ENCODE measurements around the gene CCNI.
A peak's percentile ranks its signal among the peaks of the same experiment; 100 is the strongest.
"Not testable (repeated sequence)": the region's sequence is repeated elsewhere in the genome, so short reads cannot be mapped to it uniquely, and the experiment has no call there.

The CCNI gene

DNA sequence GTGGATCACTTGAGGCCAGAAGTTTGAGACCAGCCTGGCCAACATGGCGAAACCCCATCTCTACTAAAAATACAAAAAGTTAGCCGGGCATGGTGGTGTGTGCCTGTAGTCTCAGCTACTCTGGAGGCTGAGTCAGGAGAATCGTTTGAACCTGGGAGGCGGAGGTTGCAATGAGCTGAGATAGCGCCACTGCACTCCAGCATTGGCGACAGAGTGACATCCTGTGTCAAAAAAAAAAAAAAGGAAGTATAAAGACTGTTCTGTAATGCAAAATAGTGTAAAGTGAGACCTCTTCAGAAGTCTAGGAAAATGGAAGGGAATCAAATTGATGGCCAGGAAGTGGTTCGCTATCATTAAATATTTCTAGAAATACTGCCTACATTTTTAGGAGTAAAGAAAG lies 5.0 kb upstream of the CCNI start:
- not testable (repeated sequence) for DNase-seq (ENCODE audit: low spot score)

- no peak for DNase-seq (ENCODE audit: low spot score)
Observed at GRCh38 chr4:77079281-77079680, 3.5 kb upstream of the CCNI start.

- DNase-seq (ENCODE audit: low spot score), result no peak
Observed at GRCh38 chr4:77078401-77078800, 2.6 kb upstream of the CCNI start.

DNA sequence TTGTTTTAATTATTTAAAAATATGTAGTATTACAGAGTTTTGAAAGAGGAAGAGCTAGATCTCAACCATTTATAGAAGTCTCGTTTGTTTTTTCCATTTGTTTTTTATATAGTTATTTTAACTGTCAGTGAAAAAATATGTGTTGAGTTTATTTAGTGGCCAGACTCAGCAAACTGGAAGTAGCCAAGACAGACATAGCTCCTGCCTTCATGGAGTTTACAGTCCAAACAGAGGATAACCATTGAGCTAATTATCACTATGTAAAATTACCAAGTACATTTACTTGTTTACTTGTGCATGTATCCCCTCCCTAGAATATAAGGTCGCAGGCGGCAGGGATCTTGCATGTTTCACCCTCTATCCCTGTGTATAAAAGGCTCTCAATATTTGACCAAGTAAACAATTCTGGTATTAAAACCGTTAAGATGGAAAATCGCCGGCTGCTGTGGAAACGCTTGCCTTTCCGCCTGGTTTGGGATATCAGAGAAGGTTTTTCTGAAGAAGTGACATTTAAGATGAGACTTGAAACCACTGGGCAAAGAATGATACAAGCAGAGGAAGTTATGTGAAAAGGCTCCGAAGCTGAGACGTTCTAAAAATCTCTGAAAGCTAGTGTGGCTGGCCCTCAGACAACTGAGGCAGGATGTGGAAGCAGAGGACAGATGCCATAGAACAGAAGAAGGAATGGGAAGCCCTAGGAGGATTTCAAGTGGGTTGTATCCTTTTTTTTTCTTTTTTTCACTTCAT lies 1.3 kb upstream of the CCNI start:
- DNase-seq (ENCODE audit: low spot score), result no peak

DNA sequence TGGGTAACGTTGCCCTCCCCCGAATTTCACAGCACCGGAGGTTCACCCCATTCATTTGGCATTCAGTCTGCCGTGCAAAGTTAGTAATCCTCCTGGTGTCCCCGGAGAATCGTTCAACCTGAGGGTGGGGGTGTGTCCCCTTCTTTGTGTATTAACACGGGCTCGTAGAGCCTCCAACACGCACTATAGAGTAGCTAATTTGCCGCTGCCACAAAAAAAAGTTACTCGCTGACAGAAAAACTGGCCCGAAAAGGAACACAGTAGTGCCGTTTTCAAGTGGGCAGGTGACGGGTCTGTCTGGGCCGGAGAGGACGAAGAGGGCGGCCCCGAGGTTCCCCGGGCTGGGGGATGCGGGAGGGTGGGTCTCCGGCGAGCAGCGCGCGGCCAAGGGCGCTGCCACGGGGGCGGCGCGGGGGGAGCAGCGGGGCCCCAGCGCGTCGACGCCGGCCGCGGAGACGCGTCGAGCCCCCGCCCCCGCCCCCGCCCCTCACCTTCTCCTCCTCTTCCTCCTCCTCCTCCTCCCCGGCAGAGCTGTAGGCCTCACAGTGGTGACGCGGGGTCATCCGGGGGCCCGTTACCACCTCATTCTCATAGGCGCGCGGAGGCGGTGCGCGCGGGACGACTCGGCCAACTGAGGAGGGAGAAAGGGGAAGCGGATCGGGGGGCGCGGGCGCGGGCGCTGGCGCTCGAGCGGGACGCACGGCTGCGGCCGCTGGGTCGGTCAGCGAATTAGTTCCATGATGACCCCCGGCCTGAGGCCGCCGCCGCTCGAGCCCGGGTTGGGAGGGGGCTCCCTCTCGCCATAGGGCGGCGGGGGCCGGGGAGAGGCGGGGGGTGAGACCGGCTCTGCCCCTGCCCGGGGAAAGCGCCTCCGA lies 571 bp downstream of the CCNI start:
- DNase-seq (ENCODE audit: low spot score), result peak; percentile 26

DNA sequence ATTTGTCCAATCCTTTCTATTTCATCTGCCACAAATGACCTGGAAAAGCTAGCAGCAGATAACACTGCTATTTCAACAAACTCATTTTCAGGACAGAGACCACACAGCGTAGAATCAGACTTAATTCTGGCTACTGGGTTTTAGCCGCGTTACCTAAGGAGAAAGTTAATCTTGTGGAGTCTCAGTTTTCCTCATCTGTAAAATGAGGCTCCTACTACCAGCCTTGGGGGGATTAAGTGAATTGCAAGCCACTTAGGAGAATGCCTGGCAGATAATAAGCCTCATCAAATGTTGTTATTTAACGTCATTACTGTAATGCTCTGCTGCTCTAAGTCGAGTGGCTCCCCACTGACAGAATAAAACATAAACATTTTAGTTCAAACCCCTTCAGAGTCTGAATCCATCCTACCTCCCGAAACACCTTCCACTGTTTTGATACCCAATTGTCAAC lies 1.4 kb downstream of the CCNI start:
- DNase-seq (ENCODE audit: low spot score), result no peak

- DNase-seq (ENCODE audit: low spot score), result no peak
Observed at GRCh38 chr4:77073981-77074380, 1.8 kb downstream of the CCNI start.

DNA sequence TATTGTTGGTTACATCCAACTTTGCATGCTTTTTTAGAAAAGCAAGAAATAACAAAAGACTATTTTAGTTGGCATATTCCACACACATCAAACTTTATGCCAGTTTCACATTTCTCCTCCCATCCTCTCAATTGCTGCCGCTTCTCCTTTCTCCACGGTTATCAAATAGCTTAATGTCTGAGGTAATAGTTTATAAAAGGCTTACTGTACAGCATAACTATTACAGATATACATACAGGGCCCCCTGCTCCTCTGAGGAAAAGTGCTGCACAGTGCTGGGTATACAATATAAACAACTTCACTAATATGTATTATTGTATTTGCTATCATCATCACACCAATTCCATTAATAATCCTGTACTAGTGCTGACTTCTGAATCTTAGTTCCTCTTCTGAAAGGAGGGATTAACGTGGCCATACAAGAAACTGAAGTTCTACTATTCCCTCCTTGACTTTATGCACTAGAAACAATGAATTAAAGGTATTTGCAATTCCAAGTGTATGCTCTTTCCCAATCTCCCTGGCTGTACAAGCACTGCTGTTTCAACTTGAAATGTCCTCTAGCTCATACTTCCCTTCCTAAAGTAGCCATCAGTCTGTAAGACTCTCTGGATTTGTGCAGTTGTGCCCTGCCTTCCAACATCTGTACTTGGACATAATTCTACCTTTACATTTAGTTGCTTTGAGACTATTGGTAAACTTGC lies 2.5 kb downstream of the CCNI start:
- DNase-seq (ENCODE audit: low spot score), result no peak

GRCh38 chr4:77072195-77072753 lies 3.5 kb downstream of the CCNI start:
- no peak for DNase-seq (ENCODE audit: low spot score)

DNA sequence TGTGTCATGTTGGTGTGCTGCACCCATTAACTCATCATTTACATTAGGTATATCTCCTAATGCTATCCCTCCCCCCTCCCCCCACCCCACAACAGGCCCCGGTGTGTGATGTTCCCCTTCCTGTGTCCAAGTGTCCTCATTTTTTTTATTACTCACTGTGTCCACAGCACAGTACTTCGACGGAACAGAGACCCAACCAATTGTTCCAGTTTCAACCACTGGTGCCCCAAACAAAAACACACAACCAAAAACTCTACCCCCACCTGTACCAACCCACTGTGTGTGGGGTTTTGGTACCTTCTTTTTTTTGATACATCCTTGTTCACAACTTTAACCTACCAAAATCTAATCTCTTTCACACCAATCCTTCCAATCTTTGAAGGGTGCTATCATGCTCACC lies 6.3 kb downstream of the CCNI start:
- DNase-seq (ENCODE audit: low spot score), result not testable (repeated sequence)

- no peak for DNase-seq (ENCODE audit: low spot score)
Observed at GRCh38 chr4:77065382-77065781, 10.4 kb downstream of the CCNI start.

- DNase-seq (ENCODE audit: low spot score), result no peak
Observed at GRCh38 chr4:77062856-77063255, 12.9 kb downstream of the CCNI start.

- DNase-seq (ENCODE audit: low spot score), result peak; percentile 33
Observed at GRCh38 chr4:77052352-77052751, 23.4 kb downstream of the CCNI start.

- DNase-seq (ENCODE audit: low spot score), result no peak
Observed at GRCh38 chr4:77050962-77051361, 24.8 kb downstream of the CCNI start.

GRCh38 chr4:77047037-77047436 lies 28.8 kb downstream of the CCNI start:
- peak; percentile 13 for DNase-seq (ENCODE audit: low spot score)

DNA sequence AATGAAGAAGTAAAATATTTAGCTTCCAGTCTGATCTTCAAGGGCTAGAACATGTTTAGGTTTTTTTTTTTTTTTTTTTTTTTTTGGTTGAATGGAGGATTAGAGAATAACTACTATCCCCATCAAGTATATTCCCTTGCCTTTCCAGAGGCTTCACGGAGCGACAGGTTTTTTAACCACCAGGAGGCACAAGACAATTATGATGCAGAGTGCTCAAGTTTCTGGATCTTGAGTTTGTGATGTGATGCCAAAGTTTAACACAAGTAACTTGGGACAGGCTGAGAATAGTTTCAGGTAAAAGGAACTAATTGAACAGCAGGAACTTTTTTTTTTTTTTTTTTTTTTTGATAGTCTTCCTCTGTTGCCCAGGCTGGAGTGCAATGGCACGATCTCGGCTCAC lies 30.3 kb downstream of the CCNI start:
- DNase-seq (ENCODE audit: low spot score), result no peak

- peak; percentile 20 for DNase-seq (ENCODE audit: low spot score)
Observed at GRCh38 chr4:77044461-77045150, 31.2 kb downstream of the CCNI start.

DNA sequence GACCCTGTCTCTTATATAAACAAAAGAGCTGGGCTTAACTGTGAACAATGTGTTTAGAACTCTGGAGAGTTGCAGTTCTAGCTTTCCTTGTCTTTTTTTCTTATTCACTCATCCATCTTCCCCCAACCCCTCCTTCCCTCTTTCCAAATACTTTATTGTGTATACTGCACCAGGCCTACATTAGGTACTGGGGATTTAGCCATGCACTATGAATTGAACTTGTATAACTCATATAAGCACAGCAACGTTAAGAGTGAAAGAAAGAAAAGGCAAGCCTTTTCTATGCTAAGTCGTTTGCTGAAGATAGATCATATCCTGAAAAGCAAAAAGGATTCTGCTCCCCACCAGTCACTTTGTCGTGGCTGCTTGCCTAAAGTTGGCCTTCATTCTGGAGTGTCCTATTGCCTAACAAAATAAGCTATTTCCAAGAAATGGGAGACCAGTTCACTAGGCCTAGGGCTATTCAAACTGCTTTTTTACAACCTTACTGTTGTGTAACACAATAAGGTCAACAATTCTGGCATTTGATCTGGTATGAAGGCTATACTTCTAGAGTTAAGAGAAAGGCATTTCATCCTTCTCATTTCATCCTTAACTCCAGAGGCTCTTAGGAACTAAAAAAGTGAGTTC lies 32.2 kb downstream of the CCNI start:
- DNase-seq (ENCODE audit: low spot score), result no peak

- no peak for DNase-seq (ENCODE audit: low spot score)
Observed at GRCh38 chr4:77040854-77041725, 34.7 kb downstream of the CCNI start.

GRCh38 chr4:77040270-77040669 lies 35.5 kb downstream of the CCNI start:
- no peak for DNase-seq (ENCODE audit: low spot score)

Data from SW480 (cell line).